Measurements from ENCODE around the gene LIG1. TPM values are rescaled to one million over a fixed set of nuclear protein-coding genes. Genes with fewer than 3 reads are reported as not detected.

LIG1 gene
- total RNA-seq, 3 donors from 2014 or later = 6.1 to 31.8 (median 14.1) TPM

GRCh38 chr19:48182434-48182833 is 12.3 kb upstream of the LIG1 start:
- no peak overlapping the region for H3K27ac ChIP-seq
- H3K4me1 ChIP-seq = no peaks in the 10 kb centered on the region
- DNase-seq (ENCODE audit: low spot score in 2 of 2) = no peak
- no peak for TF ChIP-seq POLR2AphosphoS5 (IDR thresholded peaks at IDR 0.05)
- TF ChIP-seq CTCF (IDR thresholded peaks at IDR 0.05) = no peak
- TF ChIP-seq POLR2A (IDR thresholded peaks at IDR 0.05) = no peak
- H3K36me3 ChIP-seq = no peaks in the 10 kb centered on the region
- peaks cover 4 to 13% of the 10 kb centered on the region in 2 donors for H3K9me3 ChIP-seq
- no peaks in the 10 kb centered on the region for H3K27me3 ChIP-seq
- H3K4me3 ChIP-seq = no peak overlapping the region
- intact Hi-C loops (cut with DNase I; ENCODE audit: low total_unique reads) = no loop called here

- TF ChIP-seq POLR2A (IDR thresholded peaks at IDR 0.05) (no peak), POLR2AphosphoS5 (IDR thresholded peaks at IDR 0.05) (no peak), CTCF (IDR thresholded peaks at IDR 0.05) (no peak)
- DNase-seq (ENCODE audit: low spot score in 2 of 2) = no peak
- Histone ChIP-seq H3K4me1 (no peaks in the 10 kb centered on the region), H3K4me3 (no peak overlapping the region), H3K27ac (no peak overlapping the region), H3K27me3 (no peaks in the 10 kb centered on the region), H3K36me3 (no peaks in the 10 kb centered on the region), H3K9me3 (peaks cover 4 to 13% of the 10 kb centered on the region in 2 donors)
- intact Hi-C loops (cut with DNase I; ENCODE audit: low total_unique reads) = no loop called here
Observed at GRCh38 chr19:48181505-48181904, 11.4 kb upstream of the LIG1 start.

DNA sequence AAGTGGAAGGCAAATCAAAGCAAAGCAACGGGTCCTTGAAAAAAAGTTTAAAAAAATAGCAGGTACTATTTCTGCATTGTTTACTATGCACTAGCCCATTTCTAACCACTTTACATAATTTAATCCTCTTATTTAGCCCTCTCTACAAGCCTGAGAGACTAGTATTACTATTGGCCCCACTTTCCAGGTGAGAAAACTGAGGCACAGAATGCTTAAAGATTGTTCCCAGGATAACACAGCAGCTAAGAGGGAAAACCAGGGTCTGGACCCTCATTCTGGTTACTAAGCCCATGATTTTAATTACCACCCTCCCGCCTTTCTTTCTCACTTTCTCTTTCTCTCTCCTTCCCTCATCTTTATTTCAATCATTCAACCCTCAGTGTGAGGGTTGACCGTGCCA is 6.1 kb upstream of the LIG1 start:
- Histone ChIP-seq H3K27ac (no peak overlapping the region), H3K4me1 (peaks cover 0 to 3% of the 10 kb centered on the region in 2 donors), H3K27me3 (no peaks in the 10 kb centered on the region), H3K4me3 (no peak overlapping the region), H3K9me3 (peaks cover 0 to 6% of the 10 kb centered on the region in 2 donors), H3K36me3 (no peaks in the 10 kb centered on the region)
- DNase-seq (ENCODE audit: low spot score in 2 of 2) = no peak
- intact Hi-C loops (cut with DNase I; ENCODE audit: low total_unique reads) = no loop called here
- no peak for TF ChIP-seq CTCF (IDR thresholded peaks at IDR 0.05)
- TF ChIP-seq POLR2A (IDR thresholded peaks at IDR 0.05) = no peak
- TF ChIP-seq POLR2AphosphoS5 (IDR thresholded peaks at IDR 0.05) = no peak

- Histone ChIP-seq H3K36me3 (no peaks in the 10 kb centered on the region), H3K9me3 (no peaks in the 10 kb centered on the region), H3K4me1 (peaks cover 0 to 6% of the 10 kb centered on the region in 2 donors), H3K27me3 (no peaks in the 10 kb centered on the region), H3K27ac (no peak overlapping the region), H3K4me3 (no peak overlapping the region)
- intact Hi-C loops (cut with DNase I; ENCODE audit: low total_unique reads) = no loop called here
- DNase-seq (ENCODE audit: low spot score in 2 of 2) = no peak
- TF ChIP-seq POLR2A (IDR thresholded peaks at IDR 0.05) = no peak
Observed at GRCh38 chr19:48175578-48175977, 5.4 kb upstream of the LIG1 start.

- TF ChIP-seq CTCF (IDR thresholded peaks at IDR 0.05) = no peak
- TF ChIP-seq POLR2A (IDR thresholded peaks at IDR 0.05) = no peak
- no peak for TF ChIP-seq POLR2AphosphoS5 (IDR thresholded peaks at IDR 0.05)
- DNase-seq (ENCODE audit: low spot score in 2 of 2) = no peak
- H3K4me1 ChIP-seq = peaks cover 0 to 6% of the 10 kb centered on the region in 2 donors
- no peaks in the 10 kb centered on the region for H3K9me3 ChIP-seq
- intact Hi-C loops (cut with DNase I; ENCODE audit: low total_unique reads) = no loop called here
- no peak overlapping the region for H3K4me3 ChIP-seq
- no peaks in the 10 kb centered on the region for H3K27me3 ChIP-seq
- no peak overlapping the region for H3K27ac ChIP-seq
- H3K36me3 ChIP-seq = no peaks in the 10 kb centered on the region
Observed at GRCh38 chr19:48174445-48175030, 4.4 kb upstream of the LIG1 start.

DNA sequence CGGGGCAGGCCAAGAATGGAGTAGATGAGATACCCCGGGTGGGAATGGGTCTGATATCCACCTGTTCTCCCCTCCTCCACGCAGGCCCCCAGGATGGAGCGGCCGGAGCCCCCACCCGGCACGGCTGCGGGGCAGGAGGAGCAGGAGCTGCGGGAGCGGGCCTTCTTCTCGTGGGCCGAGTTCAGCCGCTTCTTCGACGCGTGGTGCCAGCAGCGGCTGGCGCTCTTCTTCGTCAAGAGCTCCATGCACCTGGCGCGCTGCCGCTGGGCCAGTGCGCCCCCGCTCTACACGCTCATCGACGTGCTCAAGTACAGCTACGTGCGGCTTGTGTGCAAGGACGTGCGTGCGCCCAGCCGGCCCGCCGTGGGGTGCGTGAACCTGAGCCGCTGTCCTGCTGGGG is 1.6 kb upstream of the LIG1 start:
- Histone ChIP-seq H3K4me1 (peaks cover 0 to 6% of the 10 kb centered on the region in 2 donors), H3K9me3 (no peaks in the 10 kb centered on the region), H3K4me3 (no peak overlapping the region), H3K27me3 (no peaks in the 10 kb centered on the region), H3K36me3 (no peaks in the 10 kb centered on the region), H3K27ac (no peak overlapping the region)
- no peak for TF ChIP-seq POLR2AphosphoS5 (IDR thresholded peaks at IDR 0.05)
- intact Hi-C loops (cut with DNase I; ENCODE audit: low total_unique reads) = no loop called here
- DNase-seq (ENCODE audit: low spot score in 2 of 2) = no peak
